ENCODE data around the gene TTLL12. TPM values are rescaled to one million over a fixed set of nuclear protein-coding genes. Genes with fewer than 3 reads are reported as not detected.

Gene TTLL12
- total RNA-seq, 1 experiment from 2014 or later: 100 TPM

DNA sequence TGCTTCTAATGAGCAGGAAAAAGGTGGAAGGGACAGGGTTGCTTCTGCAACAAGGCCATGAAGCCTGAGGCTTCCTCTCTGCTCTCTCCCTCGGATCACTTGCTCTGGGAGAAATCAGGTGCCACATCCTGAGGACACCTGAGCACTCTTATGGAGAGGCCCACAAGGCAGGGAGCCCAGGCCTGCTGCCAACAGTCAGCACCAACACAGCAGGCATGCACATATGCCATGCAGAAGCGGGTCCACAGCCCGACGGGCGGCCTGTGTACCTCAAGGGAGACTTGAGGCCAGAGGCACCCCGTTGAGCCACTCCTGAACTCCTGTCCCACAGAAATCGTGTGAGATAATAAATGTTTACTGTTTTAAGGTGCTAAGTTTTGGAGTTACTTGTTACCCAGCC lies 9.5 kb downstream of the TTLL12 start:
- no TSS peak for BruUV-seq (replicated peaks)
- H3K4me1 ChIP-seq (ENCODE audit: control insufficient read depth in 1 of 2, insufficient read depth in 2 of 2, low read length in 2 of 2): no peaks in the 10 kb centered on the region
- H3K4me2 ChIP-seq (ENCODE audit: low read length): no peak overlapping the region
- no peaks in the 10 kb centered on the region for H3K27me3 ChIP-seq (ENCODE audit: insufficient read depth, low read length)
- no peaks in the 10 kb centered on the region for H4K20me1 ChIP-seq (ENCODE audit: insufficient read depth)
- H3K9me3 ChIP-seq (ENCODE audit: control insufficient read depth in 1 of 2, insufficient read depth in 1 of 2, low read depth in 1 of 2, low read length in 2 of 2): no peaks in the 10 kb centered on the region
- no peak for ATAC-seq
- TF ChIP-seq, protein P1, sequence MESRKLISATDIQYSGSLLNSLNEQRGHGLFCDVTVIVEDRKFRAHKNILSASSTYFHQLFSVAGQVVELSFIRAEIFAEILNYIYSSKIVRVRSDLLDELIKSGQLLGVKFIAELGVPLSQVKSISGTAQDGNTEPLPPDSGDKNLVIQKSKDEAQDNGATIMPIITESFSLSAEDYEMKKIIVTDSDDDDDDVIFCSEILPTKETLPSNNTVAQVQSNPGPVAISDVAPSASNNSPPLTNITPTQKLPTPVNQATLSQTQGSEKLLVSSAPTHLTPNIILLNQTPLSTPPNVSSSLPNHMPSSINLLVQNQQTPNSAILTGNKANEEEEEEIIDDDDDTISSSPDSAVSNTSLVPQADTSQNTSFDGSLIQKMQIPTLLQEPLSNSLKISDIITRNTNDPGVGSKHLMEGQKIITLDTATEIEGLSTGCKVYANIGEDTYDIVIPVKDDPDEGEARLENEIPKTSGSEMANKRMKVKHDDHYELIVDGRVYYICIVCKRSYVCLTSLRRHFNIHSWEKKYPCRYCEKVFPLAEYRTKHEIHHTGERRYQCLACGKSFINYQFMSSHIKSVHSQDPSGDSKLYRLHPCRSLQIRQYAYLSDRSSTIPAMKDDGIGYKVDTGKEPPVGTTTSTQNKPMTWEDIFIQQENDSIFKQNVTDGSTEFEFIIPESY (IDR thresholded peaks at IDR 0.05; ENCODE audit: extremely low read depth, insufficient replicate concordance, low read length): no peak
- TF ChIP-seq, protein P2, sequence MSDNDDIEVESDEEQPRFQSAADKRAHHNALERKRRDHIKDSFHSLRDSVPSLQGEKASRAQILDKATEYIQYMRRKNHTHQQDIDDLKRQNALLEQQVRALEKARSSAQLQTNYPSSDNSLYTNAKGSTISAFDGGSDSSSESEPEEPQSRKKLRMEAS (IDR thresholded peaks at IDR 0.05): no peak
- TF ChIP-seq POLR2A (IDR thresholded peaks at IDR 0.05; ENCODE audit: borderline replicate concordance, extremely low read depth, insufficient read depth, insufficient read length) (no peak), CBX3 (IDR thresholded peaks at IDR 0.05; ENCODE audit: low read depth) (no peak), YY1 (IDR thresholded peaks at IDR 0.05; ENCODE audit: extremely low read depth, insufficient replicate concordance, low read depth, low read length) (no peak), POLR2AphosphoS5 (IDR thresholded peaks at IDR 0.05; ENCODE audit: low read depth, low read length) (no peak), EZH2phosphoT487 (IDR thresholded peaks at IDR 0.05; ENCODE audit: borderline replicate concordance) (no peak), SRF (IDR thresholded peaks at IDR 0.05; ENCODE audit: low read depth) (no peak), TCF7L2 (IDR thresholded peaks at IDR 0.05; ENCODE audit: borderline replicate concordance, extremely low read depth, insufficient read depth, insufficient read length) (no peak), SIN3A (IDR thresholded peaks at IDR 0.05; ENCODE audit: low read depth) (no peak), ZFX (IDR thresholded peaks at IDR 0.05) (no peak), JUND (IDR thresholded peaks at IDR 0.05) (no peak)
- TF ChIP-seq, protein P3, sequence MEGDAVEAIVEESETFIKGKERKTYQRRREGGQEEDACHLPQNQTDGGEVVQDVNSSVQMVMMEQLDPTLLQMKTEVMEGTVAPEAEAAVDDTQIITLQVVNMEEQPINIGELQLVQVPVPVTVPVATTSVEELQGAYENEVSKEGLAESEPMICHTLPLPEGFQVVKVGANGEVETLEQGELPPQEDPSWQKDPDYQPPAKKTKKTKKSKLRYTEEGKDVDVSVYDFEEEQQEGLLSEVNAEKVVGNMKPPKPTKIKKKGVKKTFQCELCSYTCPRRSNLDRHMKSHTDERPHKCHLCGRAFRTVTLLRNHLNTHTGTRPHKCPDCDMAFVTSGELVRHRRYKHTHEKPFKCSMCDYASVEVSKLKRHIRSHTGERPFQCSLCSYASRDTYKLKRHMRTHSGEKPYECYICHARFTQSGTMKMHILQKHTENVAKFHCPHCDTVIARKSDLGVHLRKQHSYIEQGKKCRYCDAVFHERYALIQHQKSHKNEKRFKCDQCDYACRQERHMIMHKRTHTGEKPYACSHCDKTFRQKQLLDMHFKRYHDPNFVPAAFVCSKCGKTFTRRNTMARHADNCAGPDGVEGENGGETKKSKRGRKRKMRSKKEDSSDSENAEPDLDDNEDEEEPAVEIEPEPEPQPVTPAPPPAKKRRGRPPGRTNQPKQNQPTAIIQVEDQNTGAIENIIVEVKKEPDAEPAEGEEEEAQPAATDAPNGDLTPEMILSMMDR (IDR thresholded peaks at IDR 0.05 in 2 of 3, conservative IDR thresholded peaks at IDR 0.05 in 1 of 3; ENCODE audit: borderline replicate concordance in 1 of 3, insufficient read depth in 1 of 3, low read depth in 2 of 3, low read length in 2 of 3): no peak
- RAD21 ChIA-PET (ENCODE audit: low non-redundant PET in 1 of 2, low total read pairs in 2 of 2, uncharacterized antibody in 2 of 2, unreplicated experiment in 2 of 2): no interaction called here
- DNase-seq (ENCODE audit: low read depth, low spot score): no peak
- no peak overlapping the region for H3K27ac ChIP-seq (ENCODE audit: low read depth, low read length)
- H3K79me2 ChIP-seq (ENCODE audit: insufficient read depth, low read length): peaks cover 17% of the 10 kb centered on the region; the same call in 1 of the 2 replicates
- CTCF ChIA-PET: no interaction called here
- no peak overlapping the region for H3K9ac ChIP-seq (ENCODE audit: low read length)
- H3K36me3 ChIP-seq (ENCODE audit: control insufficient read depth in 1 of 2, insufficient read depth in 2 of 2, low read length in 2 of 2): peaks cover 29 to 74% of the 10 kb centered on the region in 2 experiments
- no peaks in the 10 kb centered on the region for H3K9me2 ChIP-seq (ENCODE audit: insufficient read depth)
- H2AFZ ChIP-seq (ENCODE audit: low read depth, low read length, poor library complexity, severe bottlenecking): no peak overlapping the region
- no peak overlapping the region for H3K4me3 ChIP-seq (replicated peaks in 1 of 2; ENCODE audit: low read depth in 1 of 2, low read length in 2 of 2)
- POLR2A ChIA-PET: no interaction called here
- intact Hi-C loops (cut with micrococcal nuclease): no loop called here

Measured in HCT116 (cell line).